Natural killer cell (primary cell): ENCODE data around the gene SPECC1. TPM values are rescaled to one million over a fixed set of nuclear protein-coding genes. Genes with fewer than 3 reads are reported as not detected.

ENCODE experiments used
- ATAC-seq, 3 donors: fragments of 150-1000 bp in 2 of 3; fragments of 200-7000 bp in 1 of 3; cut with Tn5 transposase; 1 replicate in 1 of 3; 2 replicates in 2 of 3; pipeline ENCODE4 v1.10.0; 2021; ENCODE audit warnings: mild to moderate bottlenecking in 2 of 3, moderate library complexity in 2 of 3
- DNase-seq, 2 donors: peaks; one replicate each; pipeline versions ENCODE4 v3.0.0 to v3.0.0-alpha.2; 2013 to 2021; ENCODE audit warnings: mixed read lengths in 1 of 2
- H3K27ac ChIP-seq: one replicate; pipeline ENCODE4 v1.5.1; 2013; ENCODE audit warnings: mild to moderate bottlenecking, low read length
- H3K27me3 ChIP-seq: one replicate; pipeline ENCODE4 v1.6.1; 2013; ENCODE audit warnings: low read length; ENCODE audit not compliant: control insufficient read depth, insufficient read depth
- H3K36me3 ChIP-seq: one replicate; pipeline ENCODE4 v1.6.1; 2013; ENCODE audit warnings: low read length; ENCODE audit not compliant: control insufficient read depth, insufficient read depth
- H3K4me1 ChIP-seq: one replicate; pipeline ENCODE4 v1.6.1; 2013; ENCODE audit warnings: low read length; ENCODE audit not compliant: control insufficient read depth, insufficient read depth
- H3K4me3 ChIP-seq: one replicate; pipeline ENCODE4 v1.5.1; 2013; ENCODE audit warnings: low read length
- H3K9me3 ChIP-seq: one replicate; pipeline ENCODE4 v1.6.1; 2013; ENCODE audit warnings: low read length; ENCODE audit not compliant: control insufficient read depth, insufficient read depth
- H3K27ac Mint-ChIP-seq, 2 donors: one replicate each; pipeline ENCODE4 v1.8.0; 2022; ENCODE audit warnings: mild to moderate bottlenecking in 2 of 2, mixed read lengths in 2 of 2, moderate library complexity in 1 of 2
- H3K27me3 Mint-ChIP-seq, 2 donors: one replicate each; pipeline ENCODE4 v1.8.0; 2022; ENCODE audit warnings: low read depth in 2 of 2, mixed read lengths in 2 of 2
- H3K36me3 Mint-ChIP-seq: one replicate; pipeline ENCODE4 v1.8.0; 2022; ENCODE audit warnings: mixed read lengths
- H3K4me1 Mint-ChIP-seq, 2 donors: one replicate each; pipeline ENCODE4 v1.8.0; 2022; ENCODE audit warnings: mixed read lengths in 2 of 2
- H3K4me3 Mint-ChIP-seq: one replicate; pipeline ENCODE4 v1.8.0; 2022; ENCODE audit warnings: mild to moderate bottlenecking, moderate library complexity, mixed read lengths
- H3K9me3 Mint-ChIP-seq, 2 donors: one replicate each; pipeline ENCODE4 v1.8.0; 2022; ENCODE audit warnings: mixed read lengths in 2 of 2
- WGBS: methylation state at CpG from one replicate; pipeline ENCODE4 v1.1.7; 2013; ENCODE audit warnings: missing lambda C conversion rate; ENCODE audit not compliant: insufficient coverage; 5-methylcytosine and 5-hydroxymethylcytosine counted together
- intact Hi-C: fragments of 100-400 bp; cut with micrococcal nuclease; formaldehyde crosslinking; loops from one replicate; pipeline ENCODE4 v1.14.2; 2022
- total RNA-seq, 4 donors: library from RNA; stranded (reverse); fragments of 120-200 nt in 1 of 4; gene quantifications; one replicate each; pipeline versions ENCODE4 v1.2.3 to v1.2.4, GENCODE V29; 2013 to 2022
- TF ChIP-seq, protein P1 (sequence below): fragments of 200-600 bp; IDR thresholded peaks from one replicate; pipeline ENCODE4 v1.8.0; 2022; ENCODE audit warnings: antibody characterized with exemption

Gene SPECC1
- total RNA-seq, 3 donors from 2014 or later (not counting 1 experiment from before 2014, with no cell fraction given): 29.3 to 45.1 (median 37.2) TPM

DNA sequence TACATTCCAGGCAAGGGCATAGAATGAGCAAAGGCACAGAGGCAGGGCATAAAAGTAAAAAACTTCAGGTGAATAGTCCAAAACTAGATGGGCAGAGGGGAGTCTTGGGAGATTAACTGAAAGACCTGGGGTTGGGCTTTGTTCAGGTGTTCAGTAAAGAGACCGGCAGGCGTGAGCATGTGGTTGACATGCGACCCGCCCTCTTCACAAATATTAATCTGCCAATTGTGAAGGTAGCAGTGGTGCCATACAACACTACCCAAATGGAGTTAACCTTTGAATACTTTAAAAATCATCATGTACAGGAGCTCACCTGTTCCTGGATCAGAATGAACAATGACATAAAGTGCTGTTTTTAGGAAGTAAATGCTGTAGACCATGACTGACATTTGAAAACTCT, 232.7 kb downstream of the SPECC1 start:
- Mint-ChIP-seq H3K9me3 (no peaks in the 10 kb centered on the region), H3K27me3 (no peaks in the 10 kb centered on the region), H3K4me3 (no peak overlapping the region), H3K27ac (no peak overlapping the region), H3K36me3 (peaks cover 16% of the 10 kb centered on the region), H3K4me1 (no peaks in the 10 kb centered on the region)
- no peaks in the 10 kb centered on the region for H3K9me3 ChIP-seq
- no peaks in the 10 kb centered on the region for H3K4me1 ChIP-seq
- peaks cover 11% of the 10 kb centered on the region for H3K36me3 ChIP-seq
- WGBS: 95% methylated on average over 4 of the region's 4 CpGs
- no peak for ATAC-seq
- no peak overlapping the region for H3K27ac ChIP-seq
- no peaks in the 10 kb centered on the region for H3K27me3 ChIP-seq
- TF ChIP-seq, protein P1, sequence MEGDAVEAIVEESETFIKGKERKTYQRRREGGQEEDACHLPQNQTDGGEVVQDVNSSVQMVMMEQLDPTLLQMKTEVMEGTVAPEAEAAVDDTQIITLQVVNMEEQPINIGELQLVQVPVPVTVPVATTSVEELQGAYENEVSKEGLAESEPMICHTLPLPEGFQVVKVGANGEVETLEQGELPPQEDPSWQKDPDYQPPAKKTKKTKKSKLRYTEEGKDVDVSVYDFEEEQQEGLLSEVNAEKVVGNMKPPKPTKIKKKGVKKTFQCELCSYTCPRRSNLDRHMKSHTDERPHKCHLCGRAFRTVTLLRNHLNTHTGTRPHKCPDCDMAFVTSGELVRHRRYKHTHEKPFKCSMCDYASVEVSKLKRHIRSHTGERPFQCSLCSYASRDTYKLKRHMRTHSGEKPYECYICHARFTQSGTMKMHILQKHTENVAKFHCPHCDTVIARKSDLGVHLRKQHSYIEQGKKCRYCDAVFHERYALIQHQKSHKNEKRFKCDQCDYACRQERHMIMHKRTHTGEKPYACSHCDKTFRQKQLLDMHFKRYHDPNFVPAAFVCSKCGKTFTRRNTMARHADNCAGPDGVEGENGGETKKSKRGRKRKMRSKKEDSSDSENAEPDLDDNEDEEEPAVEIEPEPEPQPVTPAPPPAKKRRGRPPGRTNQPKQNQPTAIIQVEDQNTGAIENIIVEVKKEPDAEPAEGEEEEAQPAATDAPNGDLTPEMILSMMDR: no peak
- H3K4me3 ChIP-seq: no peak overlapping the region
- DNase-seq: no peak
- intact Hi-C loops: no loop called here

DNA sequence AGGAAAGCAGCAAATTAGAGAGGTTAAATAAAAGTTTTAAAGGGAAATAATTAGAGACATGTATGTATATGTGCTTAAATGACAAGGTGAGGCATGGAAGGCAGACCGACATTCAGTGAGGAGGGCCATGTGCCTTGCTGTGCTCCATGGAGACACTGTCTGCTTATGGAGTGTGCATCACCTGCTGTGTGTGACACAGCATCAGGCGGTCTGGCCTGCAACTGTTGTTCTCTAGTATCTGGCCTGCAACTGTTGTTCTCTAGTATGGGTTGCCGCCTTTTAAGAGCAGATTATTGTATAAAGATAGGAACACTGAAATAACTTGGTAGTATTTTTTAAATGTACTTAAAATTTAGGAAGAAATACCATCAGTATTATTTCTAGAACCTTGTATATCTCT, 233.1 kb downstream of the SPECC1 start:
- Mint-ChIP-seq H3K27ac (no peak overlapping the region), H3K4me1 (no peaks in the 10 kb centered on the region), H3K36me3 (peaks cover 20% of the 10 kb centered on the region), H3K4me3 (no peak overlapping the region), H3K9me3 (no peaks in the 10 kb centered on the region), H3K27me3 (no peaks in the 10 kb centered on the region)
- H3K36me3 ChIP-seq: peaks cover 13% of the 10 kb centered on the region
- no peak overlapping the region for H3K27ac ChIP-seq
- no peaks in the 10 kb centered on the region for H3K9me3 ChIP-seq
- H3K4me1 ChIP-seq: no peaks in the 10 kb centered on the region
- 88% methylated on average over 3 of the region's 3 CpGs for WGBS
- intact Hi-C loops: no loop called here
- H3K27me3 ChIP-seq: no peaks in the 10 kb centered on the region
- H3K4me3 ChIP-seq: no peak overlapping the region
- DNase-seq (no peak), ATAC-seq (no peak)
- TF ChIP-seq, protein P1: no peak

DNA sequence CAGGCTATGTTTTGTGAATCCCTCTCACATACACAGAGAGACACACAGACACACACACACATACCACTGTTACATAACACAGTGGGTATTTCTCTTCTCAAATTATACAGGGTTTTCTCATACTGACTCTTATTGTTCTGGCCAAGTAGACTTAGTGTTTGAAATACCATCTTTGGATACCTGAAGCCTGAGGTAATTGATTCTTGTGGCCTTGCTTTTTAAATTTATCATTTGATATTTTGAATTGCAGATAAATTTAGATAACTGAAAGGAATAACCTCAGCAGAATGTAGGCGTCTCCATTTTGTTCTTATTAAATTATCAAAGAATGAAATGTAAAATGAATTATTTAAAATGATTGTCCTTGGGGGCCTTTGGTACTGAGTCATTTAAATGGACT, 234.4 kb downstream of the SPECC1 start:
- Mint-ChIP-seq H3K4me3 (no peak overlapping the region), H3K4me1 (no peaks in the 10 kb centered on the region), H3K27me3 (no peaks in the 10 kb centered on the region), H3K9me3 (no peaks in the 10 kb centered on the region), H3K36me3 (peaks cover 21% of the 10 kb centered on the region), H3K27ac (no peak overlapping the region)
- WGBS: 100% methylated on average over 1 of the region's 1 CpG
- TF ChIP-seq, protein P1: no peak
- DNase-seq (no peak), ATAC-seq (no peak)
- no peaks in the 10 kb centered on the region for H3K9me3 ChIP-seq
- no peaks in the 10 kb centered on the region for H3K27me3 ChIP-seq
- H3K27ac ChIP-seq: no peak overlapping the region
- no peak overlapping the region for H3K4me3 ChIP-seq
- H3K36me3 ChIP-seq: peaks cover 20% of the 10 kb centered on the region
- H3K4me1 ChIP-seq: no peaks in the 10 kb centered on the region
- intact Hi-C loops: no loop called here

DNA sequence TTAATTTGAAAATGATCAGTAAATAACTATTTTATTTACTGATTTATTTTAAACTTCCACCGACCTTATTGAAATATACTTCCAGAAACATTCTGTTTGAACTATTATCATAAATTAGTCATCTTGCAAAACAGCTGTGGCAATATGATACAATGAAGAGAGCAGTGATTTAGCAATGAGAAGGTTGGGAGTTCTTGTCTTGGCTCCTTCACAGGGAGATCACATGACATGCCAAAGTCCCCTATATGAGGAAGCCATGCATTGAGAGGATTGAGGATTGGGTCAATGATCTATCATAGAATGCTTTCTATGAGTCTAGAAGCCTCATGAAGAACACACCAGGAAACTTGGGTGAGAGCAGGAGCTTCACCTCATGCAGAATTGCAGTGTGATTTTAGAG, 235.5 kb downstream of the SPECC1 start:
- H3K4me1 Mint-ChIP-seq: peaks cover 0 to 2% of the 10 kb centered on the region in 2 donors
- H3K27ac ChIP-seq: no peak overlapping the region
- TF ChIP-seq, protein P1: no peak
- no peak overlapping the region for H3K4me3 Mint-ChIP-seq
- H3K36me3 Mint-ChIP-seq: peaks cover 26% of the 10 kb centered on the region
- no peak overlapping the region for H3K4me3 ChIP-seq
- no peaks in the 10 kb centered on the region for H3K4me1 ChIP-seq
- ATAC-seq (no peak), DNase-seq (no peak)
- no peaks in the 10 kb centered on the region for H3K27me3 Mint-ChIP-seq
- intact Hi-C loops: no loop called here
- no peaks in the 10 kb centered on the region for H3K27me3 ChIP-seq
- H3K9me3 ChIP-seq: no peaks in the 10 kb centered on the region
- no peak overlapping the region for H3K27ac Mint-ChIP-seq
- WGBS: no CpG with 5 or more reads among the region's 1 CpG
- H3K9me3 Mint-ChIP-seq: no peaks in the 10 kb centered on the region
- peaks cover 20% of the 10 kb centered on the region for H3K36me3 ChIP-seq
